GM19239 (cell line): Measurements from ENCODE around the gene ADCY4.
"Not testable (repeated sequence)": the region's sequence is repeated elsewhere in the genome, so short reads cannot be mapped to it uniquely, and the experiment has no call there.

Source experiments
- DNase-seq: peaks from one replicate; pipeline ENCODE4 v3.0.0; 2011; ENCODE audit warnings: low spot score; ENCODE audit not compliant: insufficient read length
- FAIRE-seq: peaks from 2 replicates; lab custom pipeline; 2011; peaks lifted over from hg19 to GRCh38; lab: Jason Lieb, UNC

ADCY4 gene

DNA sequence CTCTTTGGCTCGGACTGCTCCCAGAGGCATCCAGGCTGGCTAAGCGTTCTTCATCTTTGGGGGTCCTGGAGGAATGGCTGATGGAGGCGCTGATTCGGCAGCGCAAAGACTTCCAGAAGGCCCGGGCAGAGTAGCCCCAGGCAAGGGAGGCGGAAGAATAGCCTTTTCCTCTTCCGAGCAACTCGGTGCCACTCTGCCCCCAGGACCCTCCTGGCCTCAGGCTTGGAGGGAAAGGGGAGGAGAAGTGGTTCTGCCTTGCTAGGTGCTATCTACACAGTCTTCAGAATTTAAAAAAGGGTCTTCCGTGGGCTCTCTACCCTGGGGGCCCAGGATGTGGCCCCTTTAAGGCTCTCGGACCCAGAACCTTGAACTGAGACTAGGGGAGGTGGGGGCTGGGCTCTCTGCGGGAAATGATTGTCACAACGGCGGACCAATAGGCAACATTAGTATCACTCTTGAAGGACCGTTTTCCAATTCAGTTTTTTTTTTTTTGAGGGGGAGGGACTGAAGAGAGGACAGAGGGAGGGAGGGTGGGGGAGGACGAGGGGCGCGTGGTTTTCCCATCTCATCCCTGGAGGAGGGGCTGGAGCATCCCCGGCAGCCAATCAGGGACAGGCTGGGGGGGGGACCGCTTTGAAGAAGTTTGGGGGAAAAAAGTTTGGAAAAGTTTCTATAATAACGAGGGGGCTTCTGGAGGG is 32.8 kb upstream of the ADCY4 start, which contains the start of gene NFATC4:
Gene NFATC4, plus strand, starts transcription at position 671 of the 698 bp plus-strand sequence. CDS start 157 bp downstream, outside the sequence.
- peak; percentile 33 for DNase-seq
- no peak for FAIRE-seq

DNA sequence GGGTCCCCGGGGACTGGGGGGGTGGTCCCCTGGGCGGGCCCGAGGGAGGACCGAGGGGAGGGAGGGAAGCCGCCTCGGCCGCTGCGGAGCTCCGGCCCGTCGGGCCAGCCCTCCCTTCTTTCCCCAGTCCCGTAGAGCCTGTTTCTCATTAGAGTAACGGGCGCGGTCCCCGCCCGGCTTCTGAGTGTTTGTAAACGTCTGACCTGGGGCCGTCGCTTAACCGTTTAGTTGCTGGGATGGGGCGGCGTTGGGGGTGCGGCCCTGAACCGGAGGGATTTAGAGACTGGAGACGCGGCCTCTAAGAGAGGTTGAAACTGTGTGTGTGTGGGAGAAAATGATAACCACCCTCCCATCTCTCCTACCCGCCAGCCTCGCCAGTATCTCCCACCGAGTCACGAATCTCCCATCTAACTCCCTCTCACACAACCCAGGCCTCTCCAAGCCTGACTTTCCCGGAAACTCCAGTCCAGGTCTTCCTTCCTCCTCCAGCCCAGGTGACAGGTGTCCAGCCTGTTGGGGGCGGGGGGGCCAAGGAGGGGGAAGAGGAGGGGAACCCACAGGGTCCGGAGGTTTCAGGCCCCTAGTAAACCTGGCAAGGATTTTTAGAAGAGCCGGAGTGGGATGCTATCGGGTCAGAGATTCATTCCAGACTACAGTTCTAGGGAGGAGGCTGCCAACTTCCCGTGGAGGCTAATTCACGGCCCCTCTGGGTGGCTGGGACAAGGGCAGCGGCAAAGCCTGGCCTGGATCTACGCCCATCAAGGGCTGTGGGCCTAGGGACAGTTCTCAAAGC is 32.0 kb upstream of the ADCY4 start:
- FAIRE-seq (no peak), DNase-seq (peak; percentile 68)

GRCh38 chr14:24366413-24366720 is 31.5 kb upstream of the ADCY4 start:
- peak; percentile 89 for FAIRE-seq
- no peak for DNase-seq

- peak; percentile 80 for FAIRE-seq
- DNase-seq = peak; percentile 58
Measured at GRCh38 chr14:24365600-24366412, 30.9 kb upstream of the ADCY4 start.

GRCh38 chr14:24364841-24365240 is 30.0 kb upstream of the ADCY4 start:
- no peak for FAIRE-seq
- DNase-seq = no peak

DNA sequence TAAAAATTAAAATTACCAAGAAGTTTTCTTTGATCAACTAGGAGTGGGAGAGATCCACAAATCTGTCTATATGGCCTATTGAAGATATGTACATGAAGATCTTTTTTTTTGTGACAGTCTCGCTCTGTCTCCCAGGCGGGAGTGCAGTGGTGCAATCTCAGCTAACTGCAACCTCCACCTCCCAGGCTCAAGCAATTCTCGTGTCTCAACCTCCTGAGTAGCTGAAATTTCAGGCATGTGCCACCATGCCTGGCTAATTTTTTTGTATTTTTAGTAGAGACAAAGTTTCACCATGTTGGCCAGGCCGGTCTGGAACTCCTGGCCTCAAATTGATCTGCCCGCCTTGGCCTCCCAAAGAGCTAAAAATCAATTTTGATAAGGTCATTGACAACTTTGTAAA is 28.5 kb upstream of the ADCY4 start:
- no peak for DNase-seq
- no peak for FAIRE-seq

DNA sequence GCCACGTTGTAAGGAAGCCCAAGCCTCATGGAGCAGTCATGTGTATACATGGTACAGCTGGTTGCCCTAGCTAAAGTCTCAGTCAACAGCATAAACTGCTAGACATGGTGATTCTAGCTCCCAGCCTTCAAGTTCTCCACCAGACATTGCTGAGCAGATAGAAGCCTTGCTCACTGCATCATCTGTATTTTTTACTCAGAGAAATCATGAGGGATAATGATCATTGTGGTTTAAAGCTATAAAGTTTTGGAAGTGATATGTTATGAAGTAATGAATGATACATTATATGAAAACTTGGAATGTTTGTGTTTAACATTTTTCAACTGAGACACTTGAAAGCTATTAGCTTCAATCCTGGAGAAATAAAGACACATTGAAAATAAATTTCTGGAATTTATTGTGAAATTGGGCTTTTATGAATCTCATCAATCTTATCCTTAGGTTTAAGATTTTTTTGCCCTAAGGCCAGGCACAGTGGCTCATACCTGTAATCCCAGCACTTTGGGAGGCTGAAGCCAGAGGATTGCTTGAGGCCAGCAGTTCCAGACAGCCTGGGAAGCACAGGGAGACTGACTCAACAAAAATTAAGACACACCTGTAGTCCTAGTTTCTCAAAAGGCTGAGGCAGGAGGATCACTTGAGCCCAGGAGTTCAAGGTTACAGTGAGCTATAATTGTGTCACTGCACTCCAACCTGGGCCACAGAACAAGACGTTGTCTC is 27.5 kb upstream of the ADCY4 start:
- no peak for DNase-seq
- FAIRE-seq = no peak

DNA sequence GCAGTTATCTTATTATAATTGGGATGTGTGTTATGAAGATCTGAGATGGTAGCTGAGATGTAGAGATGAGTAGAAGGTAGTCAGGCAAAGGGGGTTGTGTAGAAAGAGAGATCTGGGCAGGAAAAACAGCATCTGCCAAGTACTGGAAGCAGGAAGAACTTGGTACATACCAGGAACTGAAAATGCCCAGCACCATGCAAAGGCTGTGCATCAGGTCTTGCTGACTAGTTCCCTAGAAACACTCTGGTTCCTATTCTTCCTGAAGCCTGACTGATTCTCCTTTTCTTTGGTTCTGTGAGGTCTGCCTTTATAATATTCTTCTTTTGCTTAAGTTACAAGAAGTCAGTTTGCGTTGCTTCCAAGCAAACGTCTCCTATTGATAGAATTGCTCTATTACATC is 26.5 kb upstream of the ADCY4 start:
- FAIRE-seq (no peak), DNase-seq (no peak)

DNA sequence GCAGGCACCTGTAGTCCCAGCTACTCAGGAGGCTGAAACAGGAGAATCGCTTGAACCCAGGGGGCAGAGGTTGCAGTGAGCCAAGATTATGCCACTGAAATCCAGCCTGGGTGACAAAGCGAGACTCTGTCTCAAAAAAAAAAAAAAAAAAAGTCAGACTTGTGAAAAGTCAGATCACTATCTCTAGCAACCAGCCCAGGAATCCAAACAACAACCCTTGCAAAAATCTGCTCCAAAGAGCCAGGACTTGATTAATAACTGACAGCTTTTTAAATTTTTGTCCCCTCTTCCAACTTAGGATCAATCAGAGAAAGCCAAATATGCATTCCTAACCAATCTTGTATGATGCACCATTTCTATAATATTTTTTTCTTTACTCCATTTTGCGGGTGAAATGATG is 25.4 kb upstream of the ADCY4 start:
- DNase-seq (no peak), FAIRE-seq (no peak)

DNA sequence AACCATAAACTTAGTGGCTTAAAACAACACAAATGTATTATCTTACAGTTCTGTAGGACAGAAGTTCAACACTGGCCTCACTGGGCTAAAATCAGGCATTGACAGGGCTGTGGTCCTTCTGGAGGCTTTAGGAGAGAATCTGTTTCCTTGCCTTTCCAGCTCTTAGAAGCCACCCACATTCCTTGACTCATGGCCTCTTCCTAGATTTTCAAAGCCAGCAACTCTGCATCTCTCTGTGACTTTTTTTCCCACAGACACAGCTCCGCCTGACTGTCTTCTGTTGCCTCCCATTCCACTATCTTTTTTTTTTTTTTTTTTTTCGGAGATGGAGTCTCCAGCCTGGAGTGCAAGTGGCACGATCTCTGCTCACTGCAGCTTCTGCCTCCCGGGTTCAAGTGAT is 21.3 kb upstream of the ADCY4 start:
- FAIRE-seq = no peak
- no peak for DNase-seq

GRCh38 chr14:24355009-24355408 is 20.1 kb upstream of the ADCY4 start:
- FAIRE-seq = no peak
- no peak for DNase-seq

DNA sequence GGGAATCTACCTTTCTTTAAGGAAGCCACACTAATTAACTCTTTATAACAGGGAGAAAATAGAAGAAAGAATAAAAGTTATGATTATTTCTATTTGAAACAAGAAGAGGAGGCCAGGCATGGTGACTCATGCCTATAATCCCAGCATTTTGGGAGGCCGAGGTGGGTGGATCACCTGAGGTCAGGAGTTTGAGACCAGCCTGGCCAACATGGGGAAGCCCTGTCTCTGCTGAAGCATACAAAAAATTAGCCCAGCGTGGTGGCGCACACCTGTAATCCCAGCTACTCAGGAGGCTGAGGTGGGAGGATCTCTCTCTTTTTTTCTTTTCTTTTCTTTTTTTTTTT is 19.6 kb upstream of the ADCY4 start:
- FAIRE-seq, DNase-seq: not testable (repeated sequence)

- DNase-seq = no peak
- no peak for FAIRE-seq
Measured at GRCh38 chr14:24353559-24354481, 18.9 kb upstream of the ADCY4 start.

GRCh38 chr14:24351517-24351916 is 16.6 kb upstream of the ADCY4 start:
- DNase-seq = no peak
- no peak for FAIRE-seq

DNA sequence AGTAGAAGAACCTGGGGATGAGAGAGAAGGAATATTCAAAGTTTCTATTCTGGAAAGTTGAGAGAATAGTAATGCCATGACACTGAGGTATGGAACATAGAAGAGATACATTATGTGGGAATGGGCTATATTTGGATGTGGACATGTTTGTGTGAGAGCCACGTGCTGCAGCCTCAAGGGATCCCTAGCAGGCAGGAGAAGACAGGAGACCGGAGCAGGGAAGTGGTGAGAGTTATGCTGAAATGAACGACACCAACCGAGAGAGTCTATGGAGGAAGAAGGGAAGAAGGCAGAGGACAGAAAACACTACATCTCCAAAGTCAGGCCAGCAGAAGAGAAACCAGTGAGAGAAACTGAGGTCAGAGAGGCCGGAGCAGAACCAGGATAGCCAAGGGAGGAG is 14.9 kb upstream of the ADCY4 start:
- DNase-seq (no peak), FAIRE-seq (no peak)

DNA sequence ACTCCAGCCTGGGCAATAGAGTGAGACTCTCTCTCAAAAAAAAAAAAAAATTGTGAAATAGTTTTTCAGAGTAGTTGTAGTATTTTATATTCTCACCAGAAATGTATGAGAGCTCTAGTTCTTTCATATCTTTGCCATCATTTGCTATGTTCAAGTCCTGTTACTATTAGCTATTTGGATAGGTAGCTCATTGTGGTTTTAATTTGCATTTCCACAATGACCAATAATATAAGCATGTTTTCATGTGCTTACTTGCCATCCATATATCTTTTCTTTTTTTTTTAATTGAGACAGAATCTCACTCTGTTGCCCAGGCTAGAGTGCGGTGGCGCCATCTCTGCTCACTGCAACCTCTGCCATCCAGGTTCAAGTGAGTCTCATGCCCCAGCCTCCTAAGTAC is 13.3 kb upstream of the ADCY4 start:
- FAIRE-seq (no peak), DNase-seq (no peak)

GRCh38 chr14:24347134-24347533 is 12.3 kb upstream of the ADCY4 start:
- DNase-seq (no peak), FAIRE-seq (no peak)

GRCh38 chr14:24343795-24344660 is 9.2 kb upstream of the ADCY4 start:
- DNase-seq = no peak
- FAIRE-seq = no peak

- FAIRE-seq (no peak), DNase-seq (no peak)
Measured at GRCh38 chr14:24342889-24343288, 8.0 kb upstream of the ADCY4 start.
